ENCODE results near the gene CARHSP1. TPM values are rescaled to one million over a fixed set of nuclear protein-coding genes. Genes with fewer than 3 reads are reported as not detected.

The CARHSP1 gene
- polyA plus RNA-seq, 1 of the 3 experiments (the other 2 are of a cell fraction): 93.6 TPM

DNA sequence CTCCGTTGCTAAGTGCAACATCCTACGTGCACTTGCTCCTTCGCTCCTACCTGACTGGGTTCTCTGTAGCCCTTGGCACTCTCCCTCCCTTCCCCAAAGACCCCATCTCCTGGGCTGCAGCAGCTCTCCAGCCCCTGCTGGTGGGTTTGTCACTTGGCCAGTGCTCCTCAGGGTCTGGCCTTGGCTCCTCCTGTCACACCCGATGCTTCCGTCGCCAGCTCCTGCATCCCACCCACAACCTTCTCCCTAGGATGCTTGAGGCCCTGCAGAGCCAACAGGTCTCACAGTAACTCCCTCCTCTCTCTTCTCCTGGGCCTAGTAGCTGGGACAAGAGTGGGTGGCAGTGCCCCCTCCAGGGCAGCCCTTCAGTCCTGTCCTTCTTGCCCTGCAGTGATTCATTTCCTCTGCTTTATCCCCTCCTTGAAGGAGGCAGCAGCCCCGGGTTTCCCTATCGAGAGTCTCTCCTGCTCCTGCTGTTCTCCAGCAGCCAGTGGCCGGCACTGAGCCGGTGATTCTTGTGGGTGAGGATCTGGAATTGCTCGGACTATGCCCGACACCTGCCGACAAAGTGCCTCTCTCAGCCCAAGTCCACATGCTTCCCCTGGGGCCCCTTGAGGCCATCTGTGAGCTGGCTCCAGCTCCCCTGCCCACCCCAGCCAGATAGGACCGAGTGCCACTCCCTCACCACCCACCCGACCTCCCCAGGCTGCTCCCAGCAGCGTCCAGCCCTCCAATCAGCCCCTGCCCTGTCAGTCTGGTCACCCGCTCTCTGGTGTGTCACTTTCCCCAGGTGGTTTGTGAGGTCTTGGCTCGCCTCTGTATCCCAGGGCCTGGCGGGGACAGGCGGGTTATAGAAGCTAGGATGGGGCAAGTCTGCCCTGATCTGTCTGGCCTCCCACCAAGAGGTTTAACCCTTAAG, 17.1 kb upstream of the CARHSP1 start:
- WGBS (ENCODE audit: low lambda C conversion rate): 61% methylated on average over 18 of the region's 20 CpGs
- TF ChIP-seq, protein P1, sequence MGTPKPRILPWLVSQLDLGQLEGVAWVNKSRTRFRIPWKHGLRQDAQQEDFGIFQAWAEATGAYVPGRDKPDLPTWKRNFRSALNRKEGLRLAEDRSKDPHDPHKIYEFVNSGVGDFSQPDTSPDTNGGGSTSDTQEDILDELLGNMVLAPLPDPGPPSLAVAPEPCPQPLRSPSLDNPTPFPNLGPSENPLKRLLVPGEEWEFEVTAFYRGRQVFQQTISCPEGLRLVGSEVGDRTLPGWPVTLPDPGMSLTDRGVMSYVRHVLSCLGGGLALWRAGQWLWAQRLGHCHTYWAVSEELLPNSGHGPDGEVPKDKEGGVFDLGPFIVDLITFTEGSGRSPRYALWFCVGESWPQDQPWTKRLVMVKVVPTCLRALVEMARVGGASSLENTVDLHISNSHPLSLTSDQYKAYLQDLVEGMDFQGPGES (IDR thresholded peaks at IDR 0.05; ENCODE audit: low read depth, low read length): no peak
- TF ChIP-seq RFX5 (IDR thresholded peaks at IDR 0.05; ENCODE audit: low read length): no peak
- TF ChIP-seq FOXJ3 (CRISPR knock-in tag; IDR thresholded peaks at IDR 0.05): no peak
- TF ChIP-seq SIN3A (IDR thresholded peaks at IDR 0.05; ENCODE audit: borderline replicate concordance, low read depth, low read length): no peak
- TF ChIP-seq USF1 (IDR thresholded peaks at IDR 0.05; ENCODE audit: borderline replicate concordance, low read depth): no peak
- no peak for TF ChIP-seq NFIC (IDR thresholded peaks at IDR 0.05; ENCODE audit: borderline replicate concordance)
- H3K27ac ChIP-seq (ENCODE audit: low read depth in 2 of 2, low read length in 1 of 2): peak overlapping the region; percentile 1 to 27; a peak in 2 of 4 replicates

DNA sequence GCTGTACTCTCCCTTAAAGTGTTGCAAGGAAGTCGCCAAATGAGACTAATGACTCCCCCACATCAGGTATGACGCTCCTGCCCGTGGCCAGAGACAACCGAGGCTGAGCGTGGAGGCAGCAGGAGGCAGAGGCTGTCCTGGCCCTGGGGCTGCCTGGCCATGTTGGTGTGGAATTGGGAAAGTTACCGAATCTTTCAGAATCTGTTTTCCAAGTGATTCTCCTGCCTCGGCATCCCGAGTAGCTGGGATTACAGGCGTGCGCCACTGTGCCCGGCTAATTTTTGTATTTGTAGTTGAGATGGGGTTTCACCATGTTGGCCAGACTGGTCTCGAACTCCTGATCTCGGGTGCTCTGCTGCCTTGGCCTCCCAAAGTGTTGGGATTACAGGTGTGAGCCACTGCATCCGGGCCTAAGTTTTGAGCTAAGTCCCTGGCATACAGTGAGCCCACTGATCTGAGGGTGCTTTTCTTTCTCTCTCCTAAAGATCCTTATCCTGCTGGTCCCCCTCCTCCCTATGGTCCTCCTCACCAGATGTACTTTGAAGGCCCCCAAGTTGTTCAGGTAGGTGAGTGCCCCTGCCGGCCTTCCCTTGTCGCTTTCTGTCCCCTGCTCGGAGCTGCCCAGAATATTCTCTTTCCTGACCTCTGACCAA, 14.0 kb upstream of the CARHSP1 start:
- 0 out of 2 replicates have a peak, but pooled peaks cover 12% of the 10 kb centered on the region for H4K20me1 ChIP-seq (ENCODE audit: insufficient read depth)
- ChIA-PET POLR2A (no interaction called here), CTCF (interaction anchor here (0.6 to 7.5 kb wide), 8 partner anchors 9 to 315 kb away, joined by 3 to 71 read pairs (median 6); partner anchors contain the start of gene CARHSP1)
- no peak overlapping the region for H3K9ac ChIP-seq
- H3K9me3 ChIP-seq: no peaks in the 10 kb centered on the region
- WGBS (ENCODE audit: low lambda C conversion rate): 89% methylated on average over 17 of the region's 17 CpGs
- H3K27ac ChIP-seq (ENCODE audit: low read depth in 2 of 2, low read length in 1 of 2): no peak overlapping the region
- H3K4me2 ChIP-seq: no peak overlapping the region
- H3K36me3 ChIP-seq (replicated peaks in 1 of 2; ENCODE audit: control insufficient read depth in 1 of 2, insufficient read depth in 2 of 2, low read length in 1 of 2): peaks cover 0 to 5% of the 10 kb centered on the region in 2 experiments
- H3K4me3 ChIP-seq (ENCODE audit: low read depth in 2 of 2, low read length in 1 of 2): no peak overlapping the region
- H3K4me1 ChIP-seq (ENCODE audit: control insufficient read depth in 1 of 2, insufficient read depth in 2 of 2, low read depth in 1 of 2, low read length in 1 of 2): peaks cover 12 to 22% of the 10 kb centered on the region in 2 experiments; a peak in 2 of 4 replicates
- H3F3A ChIP-seq (replicated peaks; ENCODE audit: insufficient read depth): peaks cover 6% of the 10 kb centered on the region
- H3K9me2 ChIP-seq: no peaks in the 10 kb centered on the region
- H2AFZ ChIP-seq (ENCODE audit: low read depth): no peak overlapping the region
- no peaks in the 10 kb centered on the region for H3K27me3 ChIP-seq (ENCODE audit: insufficient read depth)
- H3K79me2 ChIP-seq (ENCODE audit: insufficient read depth): no peaks in the 10 kb centered on the region
- DNase-seq: no peak
- TF ChIP-seq SMC3 (IDR thresholded peaks at IDR 0.05; ENCODE audit: low read depth, low read length) (no peak), TAF1 (IDR thresholded peaks at IDR 0.05; ENCODE audit: borderline replicate concordance, low read depth, low read length) (no peak), PBX3 (IDR thresholded peaks at IDR 0.05) (no peak), REST (IDR thresholded peaks at IDR 0.05; ENCODE audit: low read depth, low read length) (no peak), USF1 (IDR thresholded peaks at IDR 0.05; ENCODE audit: borderline replicate concordance, low read depth) (no peak), JUND (IDR thresholded peaks at IDR 0.05) (no peak), GATA2 (CRISPR knock-in tag; IDR thresholded peaks at IDR 0.05) (no peak)
- TF ChIP-seq, protein P2, sequence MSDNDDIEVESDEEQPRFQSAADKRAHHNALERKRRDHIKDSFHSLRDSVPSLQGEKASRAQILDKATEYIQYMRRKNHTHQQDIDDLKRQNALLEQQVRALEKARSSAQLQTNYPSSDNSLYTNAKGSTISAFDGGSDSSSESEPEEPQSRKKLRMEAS (IDR thresholded peaks at IDR 0.05; ENCODE audit: low read depth): no peak
- TF ChIP-seq, protein P1 (IDR thresholded peaks at IDR 0.05; ENCODE audit: low read depth, low read length): no peak

More for the DNA sequence above, 17.1 kb upstream of the CARHSP1 start:
- H3K4me1 ChIP-seq (ENCODE audit: control insufficient read depth in 1 of 2, insufficient read depth in 2 of 2, low read depth in 1 of 2, low read length in 1 of 2): peaks cover 9 to 32% of the 10 kb centered on the region in 2 experiments; a peak in 2 of 4 replicates
- H3K36me3 ChIP-seq (replicated peaks in 1 of 2; ENCODE audit: control insufficient read depth in 1 of 2, insufficient read depth in 2 of 2, low read length in 1 of 2): peaks cover 5 to 18% of the 10 kb centered on the region in 2 experiments
- peak overlapping the region; percentile 59 for H3K4me2 ChIP-seq
- no peak overlapping the region for H3K4me3 ChIP-seq (ENCODE audit: low read depth in 2 of 2, low read length in 1 of 2)
- no peak overlapping the region for H3K9ac ChIP-seq
- peak; percentile 69 for DNase-seq
- H3K27me3 ChIP-seq (ENCODE audit: insufficient read depth): no peaks in the 10 kb centered on the region
- no peaks in the 10 kb centered on the region for H3K9me3 ChIP-seq
- H3F3A ChIP-seq (replicated peaks; ENCODE audit: insufficient read depth): peaks cover 6% of the 10 kb centered on the region
- H4K20me1 ChIP-seq (ENCODE audit: insufficient read depth): 0 out of 2 replicates have a peak, but pooled peaks cover 12% of the 10 kb centered on the region
- ChIA-PET POLR2A (no interaction called here), CTCF (interaction anchor here (0.7 to 7.5 kb wide), 6 partner anchors 50 to 318 kb away, joined by 3 to 45 read pairs (median 6); partner anchors contain the start of gene ABAT)
- no peaks in the 10 kb centered on the region for H3K9me2 ChIP-seq
- no peaks in the 10 kb centered on the region for H3K79me2 ChIP-seq (ENCODE audit: insufficient read depth)
- no peak overlapping the region for H2AFZ ChIP-seq (ENCODE audit: low read depth)

Measured in SK-N-SH (cell line).